Uterus (tissue), 2 donors: ENCODE data around the gene A2ML1.

Experiments used
- CTCF ChIP-seq, 4 experiments: fragments of 200-600 bp in 2 of 4; fragments of 450-650 bp in 2 of 4; sonication (generic) in 2 of 4; IDR thresholded peaks; one replicate each; pipeline ENCODE4 v1.5.1; 2016 to 2019; ENCODE audit warnings: antibody characterized with exemption in 4 of 4, mild to moderate bottlenecking in 2 of 4, moderate library complexity in 1 of 4
- POLR2A ChIP-seq, 2 donors: fragments of 450-650 bp; IDR thresholded peaks; one replicate each; pipeline ENCODE4 v1.6.1; 2016; ENCODE audit warnings: antibody characterized with exemption in 2 of 2, mild to moderate bottlenecking in 1 of 2, moderate library complexity in 1 of 2

GRCh38 chr12:8917031-8917430 lies 94.6 kb downstream of the A2ML1 start:
- TF ChIP-seq CTCF (IDR thresholded peaks at IDR 0.05), result no peak
- TF ChIP-seq POLR2A (IDR thresholded peaks at IDR 0.05), result no peak
